HEK293T (cell line): ENCODE data around the gene LCE2A.

Experiments used
- ARNT ChIP-seq: fragments of 450-650 bp; IDR thresholded peaks from 2 replicates; pipeline ENCODE4 v1.6.1; 2017; ENCODE audit warnings: mild to moderate bottlenecking
- BHLHE40 ChIP-seq: fragments of 450-650 bp; IDR thresholded peaks from 2 replicates; pipeline ENCODE4 v1.6.1; 2016; ENCODE audit warnings: mild to moderate bottlenecking, moderate library complexity, borderline replicate concordance
- CTBP1 ChIP-seq: fragments of 450-650 bp; IDR thresholded peaks from 2 replicates; pipeline ENCODE4 v1.6.1; 2016; ENCODE audit warnings: borderline replicate concordance
- ELF4 ChIP-seq: fragments of 450-650 bp; IDR thresholded peaks from 2 replicates; pipeline ENCODE4 v1.6.1; 2017; ENCODE audit warnings: antibody characterized with exemption
- FOXA1 ChIP-seq: fragments of 450-650 bp; IDR thresholded peaks from 2 replicates; pipeline ENCODE4 v1.6.1; 2016; ENCODE audit warnings: mild to moderate bottlenecking
- FOXM1 ChIP-seq: fragments of 450-650 bp; IDR thresholded peaks from 2 replicates; pipeline ENCODE4 v1.6.1; 2017; ENCODE audit warnings: mild to moderate bottlenecking, borderline replicate concordance
- HDGF ChIP-seq: fragments of 450-650 bp; IDR thresholded peaks from 2 replicates; pipeline ENCODE4 v1.6.1; 2017; ENCODE audit warnings: antibody characterized with exemption, borderline replicate concordance
- NFRKB ChIP-seq: fragments of 450-650 bp; IDR thresholded peaks from 2 replicates; pipeline ENCODE4 v1.6.1; 2016; ENCODE audit warnings: mild to moderate bottlenecking, moderate library complexity
- SP1 ChIP-seq: fragments of 450-650 bp; IDR thresholded peaks from 2 replicates; pipeline ENCODE4 v1.6.1; 2017
- SUZ12 ChIP-seq: fragments of 450-650 bp; IDR thresholded peaks from 2 replicates; pipeline ENCODE4 v1.6.1; 2016; ENCODE audit warnings: mild to moderate bottlenecking
- TARDBP ChIP-seq: fragments of 450-650 bp; IDR thresholded peaks from 2 replicates; pipeline ENCODE4 v1.6.1; 2016
- ZNF384 ChIP-seq: fragments of 450-650 bp; IDR thresholded peaks from 2 replicates; pipeline ENCODE4 v1.6.1; 2016
- TF ChIP-seq, protein P1 (sequence below): fragments of 450-650 bp; IDR thresholded peaks from 2 replicates; pipeline ENCODE4 v1.6.1; 2016

DNA sequence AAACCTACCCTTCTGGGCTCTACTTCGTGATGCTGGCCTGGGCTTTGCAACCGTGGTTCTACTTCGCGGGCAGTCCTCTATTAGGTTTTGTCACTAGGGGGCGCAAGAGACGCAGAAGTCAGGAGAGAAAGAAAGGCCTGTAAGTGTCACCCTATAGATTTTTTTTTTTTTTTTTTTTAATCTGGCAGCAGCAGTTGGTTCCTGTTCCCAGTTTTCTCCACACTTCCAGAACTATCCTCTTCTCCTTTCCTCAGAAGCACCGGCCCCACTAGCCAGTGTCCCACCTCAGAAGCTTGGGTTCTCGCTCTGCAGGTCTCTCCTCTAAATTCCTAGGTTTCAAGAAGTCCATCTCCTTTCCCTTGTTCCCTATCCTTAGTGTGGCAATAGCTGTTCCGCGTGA lies 44.0 kb upstream of the LCE2A start:
- TF ChIP-seq FOXM1 (no peak), BHLHE40 (no peak), SP1 (no peak), ARNT (no peak), ELF4 (no peak), ZNF384 (peak; percentile 92), SUZ12 (no peak), FOXA1 (no peak), CTBP1 (no peak), HDGF (no peak), NFRKB (no peak), TARDBP (no peak)
- TF ChIP-seq, protein P1, sequence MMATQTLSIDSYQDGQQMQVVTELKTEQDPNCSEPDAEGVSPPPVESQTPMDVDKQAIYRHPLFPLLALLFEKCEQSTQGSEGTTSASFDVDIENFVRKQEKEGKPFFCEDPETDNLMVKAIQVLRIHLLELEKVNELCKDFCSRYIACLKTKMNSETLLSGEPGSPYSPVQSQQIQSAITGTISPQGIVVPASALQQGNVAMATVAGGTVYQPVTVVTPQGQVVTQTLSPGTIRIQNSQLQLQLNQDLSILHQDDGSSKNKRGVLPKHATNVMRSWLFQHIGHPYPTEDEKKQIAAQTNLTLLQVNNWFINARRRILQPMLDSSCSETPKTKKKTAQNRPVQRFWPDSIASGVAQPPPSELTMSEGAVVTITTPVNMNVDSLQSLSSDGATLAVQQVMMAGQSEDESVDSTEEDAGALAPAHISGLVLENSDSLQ, result no peak
